K562 (cell line): ENCODE measurements around the gene RAB6B. TPM values are rescaled to one million over a fixed set of nuclear protein-coding genes. Genes with fewer than 3 reads are reported as not detected.

Experiments
- ARNT ChIP-seq, 2 experiments: fragments of 450-650 bp; IDR thresholded peaks; 2 replicates each; pipeline ENCODE4 v1.6.1; 2016; ENCODE audit warnings: mild to moderate bottlenecking in 1 of 2
- BDP1 ChIP-seq: IDR thresholded peaks from 3 replicates; pipeline ENCODE4 v1.6.1; 2011; ENCODE audit not compliant: insufficient read length, insufficient read depth
- CAMTA2 ChIP-seq: fragments of 250-450 bp; sonication (Bioruptor Pico); conservative IDR thresholded peaks from 2 replicates; pipeline ENCODE4 v1.5.1; 2022
- CBX3 ChIP-seq, 2 experiments: IDR thresholded peaks; 1 replicate in 1 of 2; 2 replicates in 1 of 2; pipeline ENCODE4 v1.6.1; 2012; ENCODE audit warnings: inconsistent platforms in 2 of 2, low read length in 2 of 2, borderline replicate concordance in 1 of 2, control low read depth in 1 of 2
- CXXC5 ChIP-seq: fragments of 250-450 bp; sonication (Bioruptor Pico); IDR thresholded peaks from 2 replicates; pipeline ENCODE4 v1.8.0; 2022; ENCODE audit warnings: inconsistent platforms, mild to moderate bottlenecking, moderate library complexity
- DPF2 ChIP-seq: fragments of 450-650 bp; IDR thresholded peaks from 2 replicates; pipeline ENCODE4 v1.6.1; 2016
- E4F1 ChIP-seq: fragments of 250-450 bp; sonication (Bioruptor Pico); IDR thresholded peaks from 2 replicates; pipeline ENCODE4 v1.5.0; 2021; ENCODE audit warnings: mild to moderate bottlenecking, borderline replicate concordance
- EP300 ChIP-seq: IDR thresholded peaks from 2 replicates; pipeline ENCODE4 v1.6.1; 2012; ENCODE audit warnings: low read length, improper control_type of control experiment
- HES1 ChIP-seq: fragments of 450-650 bp; IDR thresholded peaks from 2 replicates; pipeline ENCODE4 v1.6.1; 2016; ENCODE audit warnings: low read depth, mild to moderate bottlenecking, moderate library complexity
- MAZ ChIP-seq, 2 experiments: fragments of 450-650 bp in 1 of 2; sonication (generic) in 1 of 2; formaldehyde crosslinking; IDR thresholded peaks in 1 of 2; conservative IDR thresholded peaks in 1 of 2; 2 replicates each; pipeline versions ENCODE4 v1.4.0 to v1.5.0; 2020; ENCODE audit warnings: mild to moderate bottlenecking in 1 of 2, missing genetic modification reagents in 1 of 2
- MLLT1 ChIP-seq, 2 experiments: fragments of 450-650 bp; IDR thresholded peaks; 2 replicates each; pipeline ENCODE4 v1.6.1; 2016
- MYNN ChIP-seq, 2 experiments: sonication (generic); formaldehyde crosslinking in 1 of 2; IDR thresholded peaks; 2 replicates each; pipeline versions ENCODE4 v1.5.0 to v1.6.1; 2016 to 2020; ENCODE audit warnings: antibody characterized with exemption in 1 of 2, missing genetic modification reagents in 1 of 2
- NR0B1 ChIP-seq: fragments of 450-650 bp; IDR thresholded peaks from one replicate; pipeline ENCODE4 v1.6.1; 2018; ENCODE audit warnings: mild to moderate bottlenecking, moderate library complexity; ENCODE audit not compliant: partially characterized antibody
- NR4A1 ChIP-seq, 2 experiments: fragments of 250-450 bp in 1 of 2; fragments of 450-650 bp in 1 of 2; sonication (Bioruptor Pico) in 1 of 2; IDR thresholded peaks; 2 replicates each; pipeline versions ENCODE4 v1.4.0 to v1.6.1; 2016 to 2020; ENCODE audit warnings: mild to moderate bottlenecking in 2 of 2, missing compliant biosample characterization in 1 of 2, missing genetic modification characterization in 1 of 2, moderate library complexity in 1 of 2
- PREB ChIP-seq: sonication (generic); formaldehyde crosslinking; IDR thresholded peaks from 2 replicates; pipeline ENCODE4 v1.8.1; 2023; ENCODE audit warnings: mild to moderate bottlenecking, missing genetic modification reagents
- PTTG1 ChIP-seq: fragments of 450-650 bp; IDR thresholded peaks from 2 replicates; pipeline ENCODE4 v1.6.1; 2016; ENCODE audit warnings: low read depth, mild to moderate bottlenecking, missing genetic modification characterization, missing compliant biosample characterization
- RUNX1 ChIP-seq: sonication (generic); IDR thresholded peaks from 2 replicates; pipeline ENCODE4 v1.6.1; 2016; ENCODE audit warnings: antibody characterized with exemption, low read depth
- SMARCA5 ChIP-seq: fragments of 450-650 bp; IDR thresholded peaks from 2 replicates; pipeline ENCODE4 v1.6.1; 2016
- ZNF232 ChIP-seq: sonication (generic); formaldehyde crosslinking; IDR thresholded peaks from 2 replicates; pipeline ENCODE4 v1.8.0; 2022; ENCODE audit warnings: mild to moderate bottlenecking, missing genetic modification reagents
- ZNF24 ChIP-seq: fragments of 450-650 bp; IDR thresholded peaks from 2 replicates; pipeline ENCODE4 v1.6.1; 2016
- polyA plus RNA-seq, 8 experiments: library from polyadenylated mRNA; depleted of rRNA in 4 of 8; stranded (reverse) in 5 of 8; unstranded in 3 of 8; fragments of >200 nt; fragmentation: Nextera tagmentation in 2 of 8; fragmentation: Illumina TruSeq in 1 of 8; extraction: Ambion mirVana in 2 of 8; extraction: Trizol in 1 of 8; gene quantifications; 2 replicates each; pipeline versions ENCODE4 v1.2.1 to v1.2.3, GENCODE V29; 2011 to 2014; ENCODE audit warnings: inconsistent platforms in 1 of 8, missing spikeins in 1 of 8
- total RNA-seq, 7 experiments: library from RNA; depleted of rRNA in 6 of 7; stranded (reverse); fragments of >200 nt in 6 of 7; fragmentation: Illumina TruSeq in 2 of 7; extraction: Trizol in 2 of 7; gene quantifications; 2 replicates each; pipeline versions ENCODE4 v1.2.1 to v1.2.3, GENCODE V29; 2011 to 2021; ENCODE audit warnings: low replicate concordance in 1 of 7

Gene RAB6B
- total and polyA plus RNA-seq, 9 of the 15 experiments (the other 6 are each of a cell fraction or from before 2014, with no cell fraction given), result 0.60 to 18.1 (median 1.5) TPM

GRCh38 chr3:133851266-133851906, 44.3 kb downstream of the RAB6B start (continued):
- peak; percentile 62 to 87; a peak in 3 of 4 replicates for TF ChIP-seq MLLT1 (IDR thresholded peaks at IDR 0.05)
- peak; percentile 84 for TF ChIP-seq EP300
- TF ChIP-seq BDP1, result no peak
- peak; percentile 51 for TF ChIP-seq HES1
- TF ChIP-seq NR0B1, result no peak
- no peak for TF ChIP-seq CAMTA2 (CRISPR knock-in tag)
- peak in 1 of 2 experiments; percentile 44; a peak in 1 of 3 replicates for TF ChIP-seq CBX3 (IDR thresholded peaks at IDR 0.05; ENCODE audit: borderline replicate concordance in 1 of 2, low read length in 2 of 2)
- TF ChIP-seq PTTG1 (tag), result 0 out of 2 replicates have a peak, but pooled peaks have one; percentile 34
- TF ChIP-seq NR4A1 (CRISPR knock-in tag; IDR thresholded peaks at IDR 0.05), result no peak
- no peak for TF ChIP-seq NR4A1 (tag; IDR thresholded peaks at IDR 0.05)
- peak in 1 of 2 experiments; percentile 55; a peak in 1 of 4 replicates for TF ChIP-seq MAZ (CRISPR knock-in tag; conservative IDR thresholded peaks at IDR 0.05 in 1 of 2, IDR thresholded peaks at IDR 0.05 in 1 of 2)
- no peak for TF ChIP-seq ZNF232 (CRISPR knock-in tag)
- TF ChIP-seq ZNF24, result 0 out of 2 replicates have a peak, but pooled peaks have one; percentile 21
- TF ChIP-seq CXXC5 (CRISPR knock-in tag), result peak; percentile 42; the same call in 1 of the 2 replicates
- no peak for TF ChIP-seq PREB (CRISPR knock-in tag)
- no peak for TF ChIP-seq E4F1 (CRISPR knock-in tag)
- peak; percentile 99 for TF ChIP-seq MYNN (IDR thresholded peaks at IDR 0.05)
- no peak for TF ChIP-seq MYNN (CRISPR knock-in tag; IDR thresholded peaks at IDR 0.05)
- TF ChIP-seq DPF2, result peak; percentile 97
- no peak for TF ChIP-seq RUNX1
- peak; percentile 18 to 93; a peak in 2 of 4 replicates for TF ChIP-seq ARNT (IDR thresholded peaks at IDR 0.05)
- TF ChIP-seq SMARCA5, result 0 out of 2 replicates have a peak, but pooled peaks have one; percentile 60
